Lung (tissue), 12 donors: ENCODE results near the gene NOS1. TPM values are rescaled to one million over a fixed set of nuclear protein-coding genes. Genes with fewer than 3 reads are reported as not detected.

ENCODE experiments used
- ATAC-seq: fragments of 200-7000 bp; cut with Tn5 transposase; one replicate; pipeline ENCODE4 v1.9.1; 2020; ENCODE audit warnings: moderate number of reproducible peaks; ENCODE audit not compliant: insufficient read depth, low FRiP score
- DNase-seq, 3 donors: peaks; one replicate each; pipeline ENCODE4 v3.0.0-alpha.2; 2013 to 2017
- H3K27ac ChIP-seq, 2 donors: one replicate each; pipeline ENCODE4 v1.5.1; 2013; ENCODE audit warnings: mild to moderate bottlenecking in 2 of 2, moderate library complexity in 2 of 2, control low read depth in 1 of 2, inconsistent platforms in 1 of 2, low read depth in 1 of 2, low read length in 1 of 2
- H3K27me3 ChIP-seq, 3 donors: one replicate each; pipeline ENCODE4 v1.5.1; 2013; ENCODE audit warnings: low read length in 2 of 3; ENCODE audit not compliant: control insufficient read depth in 3 of 3, insufficient read depth in 3 of 3
- H3K36me3 ChIP-seq, 4 donors: one replicate each; pipeline ENCODE4 v1.5.1; 2013; ENCODE audit warnings: low read length in 4 of 4, mild to moderate bottlenecking in 1 of 4, moderate library complexity in 1 of 4; ENCODE audit not compliant: control insufficient read depth in 4 of 4, insufficient read depth in 4 of 4
- H3K4me1 ChIP-seq, 5 donors: one replicate each; pipeline ENCODE4 v1.5.1; 2013; ENCODE audit warnings: low read length in 5 of 5, mild to moderate bottlenecking in 2 of 5, moderate library complexity in 1 of 5; ENCODE audit not compliant: control insufficient read depth in 5 of 5, insufficient read depth in 5 of 5
- H3K4me3 ChIP-seq: one replicate; pipeline ENCODE4 v1.5.1; 2013; ENCODE audit warnings: mild to moderate bottlenecking, control low read depth, moderate library complexity
- H3K9ac ChIP-seq, 2 donors: one replicate each; pipeline ENCODE4 v1.5.1; 2013; ENCODE audit warnings: low read length in 2 of 2, control low read depth in 1 of 2; ENCODE audit not compliant: insufficient read depth in 1 of 2
- H3K9me3 ChIP-seq, 4 donors: one replicate each; pipeline ENCODE4 v1.5.1; 2013; ENCODE audit warnings: low read length in 3 of 4, mild to moderate bottlenecking in 1 of 4, moderate library complexity in 1 of 4; ENCODE audit not compliant: control insufficient read depth in 4 of 4, insufficient read depth in 3 of 4
- CTCF ChIP-seq: IDR thresholded peaks from 2 replicates; pipeline ENCODE4 v1.5.1; 2012; ENCODE audit warnings: mild to moderate bottlenecking; ENCODE audit errors: control extremely low read depth, extremely low read depth
- WGBS, 2 donors: extraction: QIAGEN DNeasy Blood & Tissue Kit; methylation state at CpG; one replicate each; pipeline ENCODE4 v1.1.7; 2013; 5-methylcytosine and 5-hydroxymethylcytosine counted together
- polyA plus RNA-seq, 2 donors: library from polyadenylated mRNA; stranded (reverse); fragments of 200-250 nt; gene quantifications; one replicate each; pipeline ENCODE4 v1.2.1, GENCODE V29; 2013
- total RNA-seq, 2 donors: library from RNA; depleted of rRNA in 1 of 2; stranded (reverse); fragments of >200 nt in 1 of 2; gene quantifications; one replicate each; pipeline ENCODE4 v1.2.1, GENCODE V29; 2014 to 2021
- donor health status: control.
- donor health status: control.
- donor health status: Bipolar disorder and iron deficiency.
- donor health status: healthy.
- donor health status: DM: yes; HTN: yes; CAD: no.

The NOS1 gene
- total and polyA plus RNA-seq, 4 donors = 0.25 to 2.4 (median 0.74) TPM

GRCh38 chr12:117394491-117394890, 33.1 kb upstream of the NOS1 start:
- no peak overlapping the region for H3K9ac ChIP-seq
- DNase-seq = no peak
- 76 to 92% methylated on average over 1 of the region's 1 CpG for WGBS, 2 donors
- ATAC-seq = no peak
- no peaks in the 10 kb centered on the region for H3K4me1 ChIP-seq
- H3K27ac ChIP-seq = no peak overlapping the region
- H3K9me3 ChIP-seq = peaks cover 0 to 7% (median 0%) of the 10 kb centered on the region in 4 donors
- TF ChIP-seq CTCF = no peak
- H3K4me3 ChIP-seq = no peak overlapping the region
- no peaks in the 10 kb centered on the region for H3K36me3 ChIP-seq
- H3K27me3 ChIP-seq = no peaks in the 10 kb centered on the region

DNA sequence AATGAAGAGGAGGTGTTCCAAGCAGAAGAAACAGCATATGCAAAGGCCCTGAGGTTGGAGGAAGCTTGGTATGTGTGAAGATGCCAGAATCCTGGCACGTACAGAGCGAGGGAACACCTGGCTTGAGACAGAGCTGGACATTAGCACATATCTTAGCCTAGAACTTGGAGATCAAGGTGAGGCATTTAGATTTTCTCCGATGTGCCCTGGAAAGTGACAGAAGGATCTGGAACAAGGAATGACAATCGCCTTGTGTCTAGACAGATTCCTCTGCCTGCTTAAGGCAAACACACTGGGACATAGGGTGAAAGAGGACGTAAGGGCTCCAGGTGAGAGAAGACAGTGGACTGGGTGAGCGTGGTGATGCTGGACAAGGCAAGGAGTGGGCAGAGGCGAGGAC, 32.2 kb upstream of the NOS1 start:
- H3K4me3 ChIP-seq = no peak overlapping the region
- H3K27me3 ChIP-seq = no peaks in the 10 kb centered on the region
- H3K9me3 ChIP-seq = peaks cover 0 to 7% (median 0%) of the 10 kb centered on the region in 4 donors
- H3K36me3 ChIP-seq = no peaks in the 10 kb centered on the region
- no peak overlapping the region for H3K27ac ChIP-seq
- no peaks in the 10 kb centered on the region for H3K4me1 ChIP-seq
- ATAC-seq (no peak), DNase-seq (no peak)
- WGBS, 2 donors = 91 to 92% methylated on average over 7 of the region's 7 CpGs
- no peak for TF ChIP-seq CTCF
- H3K9ac ChIP-seq = no peak overlapping the region

DNA sequence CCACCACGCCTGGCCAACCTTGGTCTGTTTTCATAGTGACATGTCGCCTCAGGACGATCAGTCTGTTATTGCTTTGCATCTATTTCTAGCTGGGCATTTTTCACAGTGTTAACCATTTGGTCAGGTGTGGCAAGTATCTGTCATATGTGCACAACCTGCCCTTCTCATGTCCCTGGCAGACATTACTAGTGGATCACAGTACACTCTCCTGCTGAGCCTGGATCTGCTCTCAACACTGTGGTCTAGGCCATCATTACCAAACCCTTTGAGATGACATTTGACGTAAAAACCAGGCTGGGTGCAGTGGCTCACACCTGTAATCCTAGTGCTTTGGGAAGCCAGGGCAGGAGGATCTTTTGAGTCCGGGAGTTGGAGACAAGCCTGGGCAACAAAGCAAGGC, 29.4 kb upstream of the NOS1 start:
- no peak overlapping the region for H3K27ac ChIP-seq
- no peak for ATAC-seq
- 92 to 95% methylated on average over 5 of the region's 5 CpGs for WGBS, 2 donors

More for the DNA sequence above, 29.4 kb upstream of the NOS1 start:
- peaks cover 0 to 4% (median 0%) of the 10 kb centered on the region in 4 donors for H3K9me3 ChIP-seq
- no peak for DNase-seq
- no peaks in the 10 kb centered on the region for H3K36me3 ChIP-seq
- H3K9ac ChIP-seq = no peak overlapping the region
- TF ChIP-seq CTCF = no peak
- no peaks in the 10 kb centered on the region for H3K27me3 ChIP-seq
- H3K4me3 ChIP-seq = no peak overlapping the region
- no peaks in the 10 kb centered on the region for H3K4me1 ChIP-seq
